K562 (cell line): Measurements from ENCODE around the gene LPAR2. TPM values are rescaled to one million over a fixed set of nuclear protein-coding genes. Genes with fewer than 3 reads are reported as not detected.
A peak's percentile ranks its signal among the peaks of the same experiment; 100 is the strongest.

Source experiments
- E2F6 ChIP-seq, 2 experiments: IDR thresholded peaks; 2 replicates each; pipeline ENCODE4 v1.6.1; 2011; ENCODE audit warnings: borderline replicate concordance in 1 of 2, control low read depth in 1 of 2, low read depth in 1 of 2, low read length in 1 of 2, mild to moderate bottlenecking in 1 of 2, mixed read lengths in 1 of 2, moderate library complexity in 1 of 2; ENCODE audit not compliant: insufficient read depth in 1 of 2, insufficient read length in 1 of 2, poor library complexity in 1 of 2, severe bottlenecking in 1 of 2; ENCODE audit errors: extremely low read depth in 1 of 2
- IRF9 ChIP-seq: fragments of 450-650 bp; IDR thresholded peaks from 2 replicates; pipeline ENCODE4 v1.6.1; 2016; ENCODE audit warnings: missing biosample characterization, missing genetic modification characterization
- MAFF ChIP-seq: IDR thresholded peaks from 2 replicates; pipeline ENCODE4 v1.6.1; 2012; ENCODE audit warnings: low read length, improper control_type of control experiment
- NCOR1 ChIP-seq: fragments of 450-650 bp; IDR thresholded peaks from 2 replicates; pipeline ENCODE4 v1.6.1; 2016; ENCODE audit warnings: mild to moderate bottlenecking, moderate library complexity
- NFRKB ChIP-seq: fragments of 450-650 bp; IDR thresholded peaks from 2 replicates; pipeline ENCODE4 v1.6.1; 2016; ENCODE audit warnings: low read depth
- RBM22 ChIP-seq: fragments of 200-400 bp; formaldehyde crosslinking; IDR thresholded peaks from 2 replicates; pipeline ENCODE4 v1.6.1; 2018; ENCODE audit warnings: low read length, low read depth; ENCODE audit not compliant: poor library complexity, severe bottlenecking
- SPI1 ChIP-seq: IDR thresholded peaks from 2 replicates; pipeline ENCODE4 v1.6.1; 2011; ENCODE audit warnings: low read depth, low read length, control low read depth, borderline replicate concordance
- ZBTB40 ChIP-seq, 2 experiments: fragments of 450-650 bp in 1 of 2; sonication (generic) in 1 of 2; formaldehyde crosslinking in 1 of 2; IDR thresholded peaks; 2 replicates each; pipeline versions ENCODE4 v1.7.1 to v1.9.0; 2016 to 2022; ENCODE audit warnings: inconsistent platforms in 1 of 2, mild to moderate bottlenecking in 1 of 2, missing genetic modification reagents in 1 of 2
- ZNF512 ChIP-seq: IDR thresholded peaks from 2 replicates; pipeline ENCODE4 v1.6.1; 2016; ENCODE audit warnings: missing genetic modification characterization, missing compliant biosample characterization
- ZNF75A ChIP-seq: fragments of 450-650 bp; formaldehyde crosslinking; IDR thresholded peaks from 2 replicates; pipeline ENCODE4 v1.4.0; 2020; ENCODE audit warnings: mild to moderate bottlenecking
- polyA plus RNA-seq, 8 experiments: library from polyadenylated mRNA; depleted of rRNA in 4 of 8; stranded (reverse) in 5 of 8; unstranded in 3 of 8; fragments of >200 nt; fragmentation: Nextera tagmentation in 2 of 8; fragmentation: Illumina TruSeq in 1 of 8; extraction: Ambion mirVana in 2 of 8; extraction: Trizol in 1 of 8; gene quantifications; 2 replicates each; pipeline versions ENCODE4 v1.2.1 to v1.2.3, GENCODE V29; 2011 to 2014; ENCODE audit warnings: inconsistent platforms in 1 of 8, missing spikeins in 1 of 8
- total RNA-seq, 7 experiments: library from RNA; depleted of rRNA in 6 of 7; stranded (reverse); fragments of >200 nt in 6 of 7; fragmentation: Illumina TruSeq in 2 of 7; extraction: Trizol in 2 of 7; gene quantifications; 2 replicates each; pipeline versions ENCODE4 v1.2.1 to v1.2.3, GENCODE V29; 2011 to 2021; ENCODE audit warnings: low replicate concordance in 1 of 7

LPAR2 gene
- total and polyA plus RNA-seq, 9 of the 15 experiments (the other 6 are each of a cell fraction or from before 2014, with no cell fraction given), result 0.63 to 13.8 (median 4.4) TPM

- TF ChIP-seq MAFF (no peak), ZBTB40 (IDR thresholded peaks at IDR 0.05) (peak; percentile 96), ZBTB40 (CRISPR knock-in tag; IDR thresholded peaks at IDR 0.05) (no peak), E2F6 (IDR thresholded peaks at IDR 0.05; ENCODE audit: borderline replicate concordance in 1 of 2, extremely low read depth in 1 of 2, insufficient read depth in 1 of 2, insufficient read length in 1 of 2, low read depth in 1 of 2, low read length in 1 of 2, poor library complexity in 1 of 2, severe bottlenecking in 1 of 2) (peak; percentile 18 to 40), ZNF75A (CRISPR knock-in tag) (no peak), ZNF512 (tag) (no peak), IRF9 (no peak), NCOR1 (no peak), RBM22 (peak; percentile 55), NFRKB (peak; percentile 99), SPI1 (peak; percentile 45; the same call in 1 of the 2 replicates)
Observed at GRCh38 chr19:19663256-19664120, 35.5 kb upstream of the LPAR2 start, which contains the start of gene ATP13A1 (continued).
